Thyroid gland (tissue), 4 donors: Measurements from ENCODE around the gene OR52E4.

Source experiments
- POLR2A ChIP-seq, 2 donors: fragments of 450-650 bp; IDR thresholded peaks; one replicate each; pipeline ENCODE4 v1.6.1; 2017; ENCODE audit warnings: antibody characterized with exemption in 2 of 2, mild to moderate bottlenecking in 2 of 2, moderate library complexity in 1 of 2
- TF ChIP-seq, protein P1 (sequence below), 6 experiments: fragments of 200-600 bp in 3 of 6; fragments of 450-650 bp in 3 of 6; sonication (generic) in 3 of 6; IDR thresholded peaks; one replicate each; pipeline ENCODE4 v1.5.1; 2016 to 2019; ENCODE audit warnings: antibody characterized with exemption in 6 of 6, mild to moderate bottlenecking in 2 of 6, inconsistent platforms in 1 of 6, moderate library complexity in 1 of 6

DNA sequence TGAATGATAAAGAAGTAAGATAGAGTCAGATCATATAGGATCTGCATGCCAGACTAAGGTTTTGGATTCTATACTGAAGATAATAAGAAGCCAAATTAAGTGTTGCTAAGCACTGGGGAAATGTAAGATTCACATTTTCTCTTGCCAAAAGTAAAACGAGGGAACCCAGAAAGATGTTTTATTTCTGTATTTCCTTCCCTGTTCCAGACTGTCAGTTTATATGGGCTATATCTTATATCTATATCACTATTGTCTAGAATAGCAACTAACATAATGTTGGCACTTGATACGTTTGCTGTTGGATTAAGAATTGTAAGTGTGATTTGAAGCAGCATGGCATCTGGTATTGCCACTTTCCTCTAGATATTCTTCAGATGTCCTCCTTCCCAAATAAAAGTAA, 47.0 kb upstream of the OR52E4 start:
- TF ChIP-seq, protein P1, sequence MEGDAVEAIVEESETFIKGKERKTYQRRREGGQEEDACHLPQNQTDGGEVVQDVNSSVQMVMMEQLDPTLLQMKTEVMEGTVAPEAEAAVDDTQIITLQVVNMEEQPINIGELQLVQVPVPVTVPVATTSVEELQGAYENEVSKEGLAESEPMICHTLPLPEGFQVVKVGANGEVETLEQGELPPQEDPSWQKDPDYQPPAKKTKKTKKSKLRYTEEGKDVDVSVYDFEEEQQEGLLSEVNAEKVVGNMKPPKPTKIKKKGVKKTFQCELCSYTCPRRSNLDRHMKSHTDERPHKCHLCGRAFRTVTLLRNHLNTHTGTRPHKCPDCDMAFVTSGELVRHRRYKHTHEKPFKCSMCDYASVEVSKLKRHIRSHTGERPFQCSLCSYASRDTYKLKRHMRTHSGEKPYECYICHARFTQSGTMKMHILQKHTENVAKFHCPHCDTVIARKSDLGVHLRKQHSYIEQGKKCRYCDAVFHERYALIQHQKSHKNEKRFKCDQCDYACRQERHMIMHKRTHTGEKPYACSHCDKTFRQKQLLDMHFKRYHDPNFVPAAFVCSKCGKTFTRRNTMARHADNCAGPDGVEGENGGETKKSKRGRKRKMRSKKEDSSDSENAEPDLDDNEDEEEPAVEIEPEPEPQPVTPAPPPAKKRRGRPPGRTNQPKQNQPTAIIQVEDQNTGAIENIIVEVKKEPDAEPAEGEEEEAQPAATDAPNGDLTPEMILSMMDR (IDR thresholded peaks at IDR 0.05): no peak
- TF ChIP-seq POLR2A (IDR thresholded peaks at IDR 0.05): no peak
